ENCODE data around the gene WDR27.

GRCh38 chr6:169469028-169469427 lies 232.8 kb downstream of the WDR27 start:
- TF ChIP-seq, protein P1, sequence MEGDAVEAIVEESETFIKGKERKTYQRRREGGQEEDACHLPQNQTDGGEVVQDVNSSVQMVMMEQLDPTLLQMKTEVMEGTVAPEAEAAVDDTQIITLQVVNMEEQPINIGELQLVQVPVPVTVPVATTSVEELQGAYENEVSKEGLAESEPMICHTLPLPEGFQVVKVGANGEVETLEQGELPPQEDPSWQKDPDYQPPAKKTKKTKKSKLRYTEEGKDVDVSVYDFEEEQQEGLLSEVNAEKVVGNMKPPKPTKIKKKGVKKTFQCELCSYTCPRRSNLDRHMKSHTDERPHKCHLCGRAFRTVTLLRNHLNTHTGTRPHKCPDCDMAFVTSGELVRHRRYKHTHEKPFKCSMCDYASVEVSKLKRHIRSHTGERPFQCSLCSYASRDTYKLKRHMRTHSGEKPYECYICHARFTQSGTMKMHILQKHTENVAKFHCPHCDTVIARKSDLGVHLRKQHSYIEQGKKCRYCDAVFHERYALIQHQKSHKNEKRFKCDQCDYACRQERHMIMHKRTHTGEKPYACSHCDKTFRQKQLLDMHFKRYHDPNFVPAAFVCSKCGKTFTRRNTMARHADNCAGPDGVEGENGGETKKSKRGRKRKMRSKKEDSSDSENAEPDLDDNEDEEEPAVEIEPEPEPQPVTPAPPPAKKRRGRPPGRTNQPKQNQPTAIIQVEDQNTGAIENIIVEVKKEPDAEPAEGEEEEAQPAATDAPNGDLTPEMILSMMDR (IDR thresholded peaks at IDR 0.05; ENCODE audit: borderline replicate concordance, extremely low read depth, low read length, poor library complexity, severe bottlenecking), result no peak
- TF ChIP-seq EZH2 (IDR thresholded peaks at IDR 0.05; ENCODE audit: borderline replicate concordance, low read depth, low read length, severe bottlenecking), result no peak

Measured in DND-41 (cell line).